ENCODE measurements around the gene SLC16A3.
A peak's percentile ranks its signal among the peaks of the same experiment; 100 is the strongest.

The SLC16A3 gene

GRCh38 chr17:82224666-82225065, 4.2 kb upstream of the SLC16A3 start:
- no peak for DNase-seq

- no peak for DNase-seq
Measured at GRCh38 chr17:82225368-82226029, 3.3 kb upstream of the SLC16A3 start.

- no peak for DNase-seq
Measured at GRCh38 chr17:82226146-82226808, 2.6 kb upstream of the SLC16A3 start.

GRCh38 chr17:82226809-82227628, 1.8 kb upstream of the SLC16A3 start:
- no peak for DNase-seq

- DNase-seq: no peak
Measured at GRCh38 chr17:82227629-82228277, 1.1 kb upstream of the SLC16A3 start.

GRCh38 chr17:82228278-82228841, 482 bp upstream of the SLC16A3 start:
- peak in 1 of 2 experiments; percentile 48 for DNase-seq

- DNase-seq: no peak
Measured at GRCh38 chr17:82229698-82230608, 1.1 kb downstream of the SLC16A3 start.

- peak; percentile 42 to 50 for DNase-seq
Measured at GRCh38 chr17:82230609-82231311, 1.9 kb downstream of the SLC16A3 start.

GRCh38 chr17:82231312-82231561, 2.4 kb downstream of the SLC16A3 start:
- no peak for DNase-seq

GRCh38 chr17:82231562-82232321, 2.9 kb downstream of the SLC16A3 start:
- no peak for DNase-seq

- DNase-seq: no peak
Measured at GRCh38 chr17:82232322-82232820, 3.5 kb downstream of the SLC16A3 start.

GRCh38 chr17:82232876-82233785, 4.3 kb downstream of the SLC16A3 start:
- no peak for DNase-seq

- no peak for DNase-seq
Measured at GRCh38 chr17:82234211-82235055, 5.6 kb downstream of the SLC16A3 start.

GRCh38 chr17:82235056-82235774, 6.4 kb downstream of the SLC16A3 start:
- no peak for DNase-seq

- no peak for DNase-seq
Measured at GRCh38 chr17:82235775-82236141, 6.9 kb downstream of the SLC16A3 start.

GRCh38 chr17:82236142-82236971, 7.5 kb downstream of the SLC16A3 start:
- DNase-seq: peak; percentile 61 to 73

All from stimulated activated CD4-positive, alpha-beta T cell treated with anti-CD3 and anti-CD28 coated beads, Interleukin-4, amount 100 ng/mL, for 4 hours (primary cell).